NT2/D1 (cell line): ENCODE data around the gene NFKBIE.

Experiments
- DNase-seq: peaks from one replicate; pipeline ENCODE4 v3.0.0-alpha.2; 2011; ENCODE audit warnings: low read depth, low spot score
- H3K27me3 ChIP-seq: 2 replicates; pipeline ENCODE4 v1.6.0; 2011; ENCODE audit warnings: mild to moderate bottlenecking; ENCODE audit not compliant: insufficient read length, insufficient read depth
- H3K36me3 ChIP-seq: 2 replicates; pipeline ENCODE4 v1.6.1; 2011; ENCODE audit warnings: mild to moderate bottlenecking, low read length, mixed read lengths; ENCODE audit not compliant: insufficient read depth, insufficient read length
- H3K4me1 ChIP-seq: 2 replicates; pipeline ENCODE4 v1.5.1; 2011; ENCODE audit not compliant: insufficient read depth, insufficient read length
- H3K4me3 ChIP-seq: 2 replicates; pipeline ENCODE4 v1.5.1; 2011; ENCODE audit warnings: low read depth; ENCODE audit not compliant: insufficient read length
- H3K9ac ChIP-seq: 2 replicates; pipeline ENCODE4 v1.6.0; 2011; ENCODE audit warnings: low read depth; ENCODE audit not compliant: insufficient read length
- H3K9me3 ChIP-seq: 2 replicates; pipeline ENCODE4 v1.5.1; 2011; ENCODE audit warnings: mild to moderate bottlenecking, low read length; ENCODE audit not compliant: insufficient read depth
- SUZ12 ChIP-seq: IDR thresholded peaks from 2 replicates; pipeline ENCODE4 v1.6.1; 2011; ENCODE audit not compliant: insufficient read length, insufficient read depth; ENCODE audit errors: extremely low read depth
- YY1 ChIP-seq: IDR thresholded peaks from 2 replicates; pipeline ENCODE4 v1.6.1; 2011; ENCODE audit not compliant: insufficient read length, insufficient read depth
- ZNF274 ChIP-seq: IDR thresholded peaks from 2 replicates; pipeline ENCODE4 v1.6.1; 2011; ENCODE audit warnings: mild to moderate bottlenecking, low read depth, low read length

The NFKBIE gene

GRCh38 chr6:44227148-44227793 is 38.1 kb downstream of the NFKBIE start:
- TF ChIP-seq YY1 (no peak), SUZ12 (no peak), ZNF274 (no peak)

GRCh38 chr6:44226368-44227147 is 38.8 kb downstream of the NFKBIE start:
- Histone ChIP-seq H3K27me3 (peaks cover 7% of the 10 kb centered on the region), H3K36me3 (peaks cover 29% of the 10 kb centered on the region), H3K9ac (peak overlapping the region; percentile 50), H3K9me3 (no peaks in the 10 kb centered on the region), H3K4me1 (peaks cover 22% of the 10 kb centered on the region), H3K4me3 (no peak overlapping the region)
- DNase-seq: no peak
- TF ChIP-seq YY1 (no peak), ZNF274 (no peak), SUZ12 (no peak)

More at GRCh38 chr6:44227148-44227793, 38.1 kb downstream of the NFKBIE start:
- H3K4me1 ChIP-seq: peaks cover 22% of the 10 kb centered on the region
- no peak overlapping the region for H3K4me3 ChIP-seq
- no peaks in the 10 kb centered on the region for H3K9me3 ChIP-seq
- DNase-seq: no peak
- H3K27me3 ChIP-seq: peaks cover 7% of the 10 kb centered on the region
- H3K36me3 ChIP-seq: peaks cover 36% of the 10 kb centered on the region
- H3K9ac ChIP-seq: no peak overlapping the region

GRCh38 chr6:44225579-44226325 is 39.6 kb downstream of the NFKBIE start:
- Histone ChIP-seq H3K4me1 (peaks cover 22% of the 10 kb centered on the region), H3K9me3 (no peaks in the 10 kb centered on the region), H3K4me3 (no peak overlapping the region), H3K36me3 (peaks cover 22% of the 10 kb centered on the region), H3K27me3 (peaks cover 7% of the 10 kb centered on the region), H3K9ac (peak overlapping the region; percentile 50)
- TF ChIP-seq SUZ12: no peak
- TF ChIP-seq ZNF274: no peak
- no peak for TF ChIP-seq YY1
- DNase-seq: no peak

- Histone ChIP-seq H3K4me3 (peak overlapping the region; percentile 58), H3K9me3 (no peaks in the 10 kb centered on the region), H3K9ac (peak overlapping the region; percentile 76), H3K4me1 (peaks cover 22% of the 10 kb centered on the region), H3K27me3 (peaks cover 7% of the 10 kb centered on the region), H3K36me3 (peaks cover 15% of the 10 kb centered on the region)
- DNase-seq: no peak
- no peak for TF ChIP-seq YY1
- TF ChIP-seq ZNF274: no peak
- no peak for TF ChIP-seq SUZ12
Observed at GRCh38 chr6:44224965-44225305, 40.4 kb downstream of the NFKBIE start.

GRCh38 chr6:44224029-44224964 is 41.1 kb downstream of the NFKBIE start:
- Histone ChIP-seq H3K9ac (peak overlapping the region; percentile 76), H3K36me3 (peaks cover 9% of the 10 kb centered on the region), H3K4me3 (peak overlapping the region; percentile 58), H3K4me1 (peaks cover 22% of the 10 kb centered on the region), H3K27me3 (peaks cover 7% of the 10 kb centered on the region), H3K9me3 (no peaks in the 10 kb centered on the region)
- no peak for DNase-seq
- TF ChIP-seq SUZ12: no peak
- no peak for TF ChIP-seq ZNF274
- TF ChIP-seq YY1: no peak

- peaks cover 23% of the 10 kb centered on the region for H3K4me1 ChIP-seq
- no peak for TF ChIP-seq YY1
- no peak for TF ChIP-seq SUZ12
- TF ChIP-seq ZNF274: no peak
- H3K9me3 ChIP-seq: no peaks in the 10 kb centered on the region
- H3K27me3 ChIP-seq: peaks cover 7% of the 10 kb centered on the region
- peak within 1 kb of the TSS; percentile 58 for H3K4me3 ChIP-seq
- no peak for DNase-seq
- H3K36me3 ChIP-seq: peaks cover 4% of the 10 kb centered on the region
- H3K9ac ChIP-seq: peak within 1 kb of the TSS; percentile 80
Observed at GRCh38 chr6:44223319-44224028, 41.9 kb downstream of the NFKBIE start, which contains the start of gene SLC29A1. Gene SLC29A1 (plus strand): TSS chr6:44223595. CDS start chr6:44227314, 3,719 bp downstream.
